WTC11 (cell line): ENCODE data around the gene ABR. TPM values are rescaled to one million over a fixed set of nuclear protein-coding genes. Genes with fewer than 3 reads are reported as not detected.

Source experiments
- ATAC-seq: fragments of 200-7000 bp; cut with Tn5 transposase; 2 replicates; pipeline ENCODE4 v1.10.0; 2021; ENCODE audit warnings: mild to moderate bottlenecking, moderate library complexity
- CTCF ChIA-PET: fragments of 300-600 bp; sonication (Branson Sonifier 250); formaldehyde crosslinking; loops from one replicate; lab custom pipeline; 2021; ENCODE audit warnings: antibody characterized with exemption; lab: Charles Lee
- POLR2A ChIA-PET: fragments of 350-600 bp; sonication (Branson Sonifier 250); formaldehyde crosslinking; loops from one replicate; lab custom pipeline; 2021; ENCODE audit warnings: antibody characterized with exemption; lab: Charles Lee
- DNase-seq: peaks from one replicate; pipeline ENCODE4 v3.0.0; 2021; ENCODE audit warnings: low spot score
- H3K27ac Mint-ChIP-seq: 2 replicates; pipeline ENCODE4 v1.8.0; 2021; ENCODE audit warnings: mixed read lengths
- H3K27me3 Mint-ChIP-seq: 2 replicates; pipeline ENCODE4 v1.8.0; 2021; ENCODE audit warnings: low read depth, mild to moderate bottlenecking, moderate library complexity, mixed read lengths
- H3K36me3 Mint-ChIP-seq: 2 replicates; pipeline ENCODE4 v1.8.0; 2021; ENCODE audit warnings: mixed read lengths
- H3K4me1 Mint-ChIP-seq: 2 replicates; pipeline ENCODE4 v1.8.0; 2022; ENCODE audit warnings: mixed read lengths
- H3K4me3 Mint-ChIP-seq: 2 replicates; pipeline ENCODE4 v1.8.0; 2021; ENCODE audit warnings: mild to moderate bottlenecking, moderate library complexity, mixed read lengths
- H3K9me3 Mint-ChIP-seq: 2 replicates; pipeline ENCODE4 v1.8.0; 2021; ENCODE audit warnings: mixed read lengths
- ATF1 ChIP-seq: sonication (generic); formaldehyde crosslinking; IDR thresholded peaks from 2 replicates; pipeline ENCODE4 v1.8.1; 2023; ENCODE audit warnings: mild to moderate bottlenecking, moderate library complexity, missing genetic modification reagents
- EMX1 ChIP-seq: fragments of 250-450 bp; sonication (Bioruptor Pico); IDR thresholded peaks from 2 replicates; pipeline ENCODE4 v1.8.0; 2021; ENCODE audit warnings: mild to moderate bottlenecking
- FOXK1 ChIP-seq: sonication (generic); formaldehyde crosslinking; IDR thresholded peaks from 2 replicates; pipeline ENCODE4 v1.8.0; 2022; ENCODE audit warnings: mild to moderate bottlenecking, moderate library complexity, missing genetic modification reagents
- HMGA2 ChIP-seq: fragments of 250-450 bp; sonication (Bioruptor Pico); IDR thresholded peaks from 2 replicates; pipeline ENCODE4 v1.4.0; 2021; ENCODE audit warnings: mild to moderate bottlenecking, moderate library complexity
- JUN ChIP-seq: sonication (generic); formaldehyde crosslinking; IDR thresholded peaks from 2 replicates; pipeline ENCODE4 v1.8.0; 2023; ENCODE audit warnings: mild to moderate bottlenecking, missing genetic modification reagents
- KAT7 ChIP-seq: sonication (generic); formaldehyde crosslinking; IDR thresholded peaks from 2 replicates; pipeline ENCODE4 v1.8.1; 2023; ENCODE audit warnings: missing genetic modification reagents, mild to moderate bottlenecking, borderline replicate concordance
- MXD4 ChIP-seq: fragments of 250-450 bp; sonication (Bioruptor Pico); IDR thresholded peaks from 2 replicates; pipeline ENCODE4 v1.8.0; 2021; ENCODE audit warnings: mild to moderate bottlenecking, moderate library complexity, borderline replicate concordance
- NFE2L1 ChIP-seq: sonication (generic); formaldehyde crosslinking; IDR thresholded peaks from 2 replicates; pipeline ENCODE4 v1.8.1; 2023; ENCODE audit warnings: missing genetic modification reagents
- NR2C2 ChIP-seq: sonication (generic); formaldehyde crosslinking; IDR thresholded peaks from 2 replicates; pipeline ENCODE4 v1.8.0; 2022; ENCODE audit warnings: mild to moderate bottlenecking, missing genetic modification reagents
- OVOL2 ChIP-seq: fragments of 250-450 bp; sonication (Bioruptor Pico); IDR thresholded peaks from 2 replicates; pipeline ENCODE4 v1.9.0; 2021; ENCODE audit warnings: mild to moderate bottlenecking, borderline replicate concordance
- SOX15 ChIP-seq: fragments of 250-450 bp; sonication (Bioruptor Pico); IDR thresholded peaks from 2 replicates; pipeline ENCODE4 v1.9.0; 2021; ENCODE audit warnings: mild to moderate bottlenecking
- ZBTB21 ChIP-seq: sonication (generic); formaldehyde crosslinking; IDR thresholded peaks from 2 replicates; pipeline ENCODE4 v1.8.1; 2023; ENCODE audit warnings: mild to moderate bottlenecking, missing genetic modification reagents, borderline replicate concordance
- ZNF121 ChIP-seq: sonication (generic); formaldehyde crosslinking; IDR thresholded peaks from 2 replicates; pipeline ENCODE4 v1.8.0; 2023; ENCODE audit warnings: missing genetic modification reagents
- ZNF138 ChIP-seq: sonication (generic); formaldehyde crosslinking; conservative IDR thresholded peaks from 2 replicates; pipeline ENCODE4 v1.8.1; 2022; ENCODE audit warnings: mild to moderate bottlenecking, moderate library complexity, missing genetic modification reagents
- total RNA-seq: library from RNA; stranded (reverse); gene quantifications from 3 replicates; pipeline ENCODE4 v1.2.3, GENCODE V29; 2021
- TF ChIP-seq, protein P1 (sequence below): sonication (generic); formaldehyde crosslinking; IDR thresholded peaks from 2 replicates; pipeline ENCODE4 v1.8.1; 2022; ENCODE audit warnings: mild to moderate bottlenecking, moderate library complexity, missing genetic modification reagents
- TF ChIP-seq, protein P2 (sequence below): sonication (generic); formaldehyde crosslinking; IDR thresholded peaks from 2 replicates; pipeline ENCODE4 v1.8.1; 2023; ENCODE audit warnings: mild to moderate bottlenecking, missing genetic modification reagents, moderate library complexity
- TF ChIP-seq, protein P3 (sequence below): sonication (generic); formaldehyde crosslinking; IDR thresholded peaks from 2 replicates; pipeline ENCODE4 v1.8.0; 2023; ENCODE audit warnings: missing genetic modification reagents, mild to moderate bottlenecking, borderline replicate concordance
- TF ChIP-seq, protein P4 (sequence below): sonication (generic); formaldehyde crosslinking; IDR thresholded peaks from 2 replicates; pipeline ENCODE4 v1.8.1; 2023; ENCODE audit warnings: mild to moderate bottlenecking, moderate library complexity, missing genetic modification reagents
- TF ChIP-seq, protein P5 (sequence below): sonication (generic); formaldehyde crosslinking; conservative IDR thresholded peaks from 2 replicates; pipeline ENCODE4 v1.8.1; 2023; ENCODE audit warnings: mild to moderate bottlenecking, low read depth, missing genetic modification reagents, moderate library complexity

ABR gene
- total RNA-seq, 1 experiment from 2014 or later = 38.0 TPM

DNA sequence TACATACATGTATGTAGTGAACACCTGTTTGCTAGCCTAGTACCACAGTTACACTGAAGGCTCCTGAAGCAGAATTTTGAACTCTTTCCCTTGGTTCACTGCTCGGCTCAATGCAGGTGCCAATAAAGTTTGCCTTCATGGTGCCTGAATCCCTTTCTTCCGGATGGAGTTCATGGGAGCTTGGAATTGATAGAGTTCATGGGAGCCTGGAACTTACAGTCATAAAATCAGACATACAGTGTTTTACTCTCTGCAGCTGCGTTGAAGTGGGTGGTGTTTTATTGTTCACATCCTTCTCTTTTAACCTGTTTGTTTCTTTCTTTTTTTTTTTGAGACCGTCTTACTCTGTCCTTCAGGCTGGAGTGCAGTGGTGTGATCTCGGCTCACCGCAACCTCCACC lies 29.2 kb upstream of the ABR start:
- no peak for TF ChIP-seq ZBTB21 (CRISPR knock-in tag)
- TF ChIP-seq FOXK1 (CRISPR knock-in tag) = no peak
- no peak for TF ChIP-seq KAT7
- TF ChIP-seq ZNF138 = no peak
- no peak for TF ChIP-seq NR2C2 (CRISPR knock-in tag)
- TF ChIP-seq, protein P1, sequence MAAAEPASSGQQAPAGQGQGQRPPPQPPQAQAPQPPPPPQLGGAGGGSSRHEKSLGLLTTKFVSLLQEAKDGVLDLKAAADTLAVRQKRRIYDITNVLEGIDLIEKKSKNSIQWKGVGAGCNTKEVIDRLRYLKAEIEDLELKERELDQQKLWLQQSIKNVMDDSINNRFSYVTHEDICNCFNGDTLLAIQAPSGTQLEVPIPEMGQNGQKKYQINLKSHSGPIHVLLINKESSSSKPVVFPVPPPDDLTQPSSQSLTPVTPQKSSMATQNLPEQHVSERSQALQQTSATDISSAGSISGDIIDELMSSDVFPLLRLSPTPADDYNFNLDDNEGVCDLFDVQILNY = no peak
- TF ChIP-seq OVOL2 (CRISPR knock-in tag) = no peak
- TF ChIP-seq MXD4 = no peak
- no peak for TF ChIP-seq EMX1 (CRISPR knock-in tag)
- TF ChIP-seq NFE2L1 (CRISPR knock-in tag) = no peak
- TF ChIP-seq ZNF121 = no peak
- TF ChIP-seq, protein P2, sequence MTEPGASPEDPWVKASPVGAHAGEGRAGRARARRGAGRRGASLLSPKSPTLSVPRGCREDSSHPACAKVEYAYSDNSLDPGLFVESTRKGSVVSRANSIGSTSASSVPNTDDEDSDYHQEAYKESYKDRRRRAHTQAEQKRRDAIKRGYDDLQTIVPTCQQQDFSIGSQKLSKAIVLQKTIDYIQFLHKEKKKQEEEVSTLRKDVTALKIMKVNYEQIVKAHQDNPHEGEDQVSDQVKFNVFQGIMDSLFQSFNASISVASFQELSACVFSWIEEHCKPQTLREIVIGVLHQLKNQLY (CRISPR knock-in tag) = no peak
- no peak for TF ChIP-seq SOX15 (CRISPR knock-in tag)
- no peak for TF ChIP-seq JUN (CRISPR knock-in tag)
- TF ChIP-seq, protein P3, sequence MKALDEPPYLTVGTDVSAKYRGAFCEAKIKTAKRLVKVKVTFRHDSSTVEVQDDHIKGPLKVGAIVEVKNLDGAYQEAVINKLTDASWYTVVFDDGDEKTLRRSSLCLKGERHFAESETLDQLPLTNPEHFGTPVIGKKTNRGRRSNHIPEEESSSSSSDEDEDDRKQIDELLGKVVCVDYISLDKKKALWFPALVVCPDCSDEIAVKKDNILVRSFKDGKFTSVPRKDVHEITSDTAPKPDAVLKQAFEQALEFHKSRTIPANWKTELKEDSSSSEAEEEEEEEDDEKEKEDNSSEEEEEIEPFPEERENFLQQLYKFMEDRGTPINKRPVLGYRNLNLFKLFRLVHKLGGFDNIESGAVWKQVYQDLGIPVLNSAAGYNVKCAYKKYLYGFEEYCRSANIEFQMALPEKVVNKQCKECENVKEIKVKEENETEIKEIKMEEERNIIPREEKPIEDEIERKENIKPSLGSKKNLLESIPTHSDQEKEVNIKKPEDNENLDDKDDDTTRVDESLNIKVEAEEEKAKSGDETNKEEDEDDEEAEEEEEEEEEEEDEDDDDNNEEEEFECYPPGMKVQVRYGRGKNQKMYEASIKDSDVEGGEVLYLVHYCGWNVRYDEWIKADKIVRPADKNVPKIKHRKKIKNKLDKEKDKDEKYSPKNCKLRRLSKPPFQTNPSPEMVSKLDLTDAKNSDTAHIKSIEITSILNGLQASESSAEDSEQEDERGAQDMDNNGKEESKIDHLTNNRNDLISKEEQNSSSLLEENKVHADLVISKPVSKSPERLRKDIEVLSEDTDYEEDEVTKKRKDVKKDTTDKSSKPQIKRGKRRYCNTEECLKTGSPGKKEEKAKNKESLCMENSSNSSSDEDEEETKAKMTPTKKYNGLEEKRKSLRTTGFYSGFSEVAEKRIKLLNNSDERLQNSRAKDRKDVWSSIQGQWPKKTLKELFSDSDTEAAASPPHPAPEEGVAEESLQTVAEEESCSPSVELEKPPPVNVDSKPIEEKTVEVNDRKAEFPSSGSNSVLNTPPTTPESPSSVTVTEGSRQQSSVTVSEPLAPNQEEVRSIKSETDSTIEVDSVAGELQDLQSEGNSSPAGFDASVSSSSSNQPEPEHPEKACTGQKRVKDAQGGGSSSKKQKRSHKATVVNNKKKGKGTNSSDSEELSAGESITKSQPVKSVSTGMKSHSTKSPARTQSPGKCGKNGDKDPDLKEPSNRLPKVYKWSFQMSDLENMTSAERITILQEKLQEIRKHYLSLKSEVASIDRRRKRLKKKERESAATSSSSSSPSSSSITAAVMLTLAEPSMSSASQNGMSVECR = no peak
- no peak for TF ChIP-seq ATF1 (CRISPR knock-in tag)
- TF ChIP-seq, protein P4, sequence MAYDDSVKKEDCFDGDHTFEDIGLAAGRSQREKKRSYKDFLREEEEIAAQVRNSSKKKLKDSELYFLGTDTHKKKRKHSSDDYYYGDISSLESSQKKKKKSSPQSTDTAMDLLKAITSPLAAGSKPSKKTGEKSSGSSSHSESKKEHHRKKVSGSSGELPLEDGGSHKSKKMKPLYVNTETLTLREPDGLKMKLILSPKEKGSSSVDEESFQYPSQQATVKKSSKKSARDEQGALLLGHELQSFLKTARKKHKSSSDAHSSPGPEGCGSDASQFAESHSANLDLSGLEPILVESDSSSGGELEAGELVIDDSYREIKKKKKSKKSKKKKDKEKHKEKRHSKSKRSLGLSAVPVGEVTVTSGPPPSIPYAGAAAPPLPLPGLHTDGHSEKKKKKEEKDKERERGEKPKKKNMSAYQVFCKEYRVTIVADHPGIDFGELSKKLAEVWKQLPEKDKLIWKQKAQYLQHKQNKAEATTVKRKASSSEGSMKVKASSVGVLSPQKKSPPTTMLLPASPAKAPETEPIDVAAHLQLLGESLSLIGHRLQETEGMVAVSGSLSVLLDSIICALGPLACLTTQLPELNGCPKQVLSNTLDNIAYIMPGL (CRISPR knock-in tag) = no peak
- no peak for TF ChIP-seq HMGA2 (CRISPR knock-in tag)
- TF ChIP-seq, protein P5, sequence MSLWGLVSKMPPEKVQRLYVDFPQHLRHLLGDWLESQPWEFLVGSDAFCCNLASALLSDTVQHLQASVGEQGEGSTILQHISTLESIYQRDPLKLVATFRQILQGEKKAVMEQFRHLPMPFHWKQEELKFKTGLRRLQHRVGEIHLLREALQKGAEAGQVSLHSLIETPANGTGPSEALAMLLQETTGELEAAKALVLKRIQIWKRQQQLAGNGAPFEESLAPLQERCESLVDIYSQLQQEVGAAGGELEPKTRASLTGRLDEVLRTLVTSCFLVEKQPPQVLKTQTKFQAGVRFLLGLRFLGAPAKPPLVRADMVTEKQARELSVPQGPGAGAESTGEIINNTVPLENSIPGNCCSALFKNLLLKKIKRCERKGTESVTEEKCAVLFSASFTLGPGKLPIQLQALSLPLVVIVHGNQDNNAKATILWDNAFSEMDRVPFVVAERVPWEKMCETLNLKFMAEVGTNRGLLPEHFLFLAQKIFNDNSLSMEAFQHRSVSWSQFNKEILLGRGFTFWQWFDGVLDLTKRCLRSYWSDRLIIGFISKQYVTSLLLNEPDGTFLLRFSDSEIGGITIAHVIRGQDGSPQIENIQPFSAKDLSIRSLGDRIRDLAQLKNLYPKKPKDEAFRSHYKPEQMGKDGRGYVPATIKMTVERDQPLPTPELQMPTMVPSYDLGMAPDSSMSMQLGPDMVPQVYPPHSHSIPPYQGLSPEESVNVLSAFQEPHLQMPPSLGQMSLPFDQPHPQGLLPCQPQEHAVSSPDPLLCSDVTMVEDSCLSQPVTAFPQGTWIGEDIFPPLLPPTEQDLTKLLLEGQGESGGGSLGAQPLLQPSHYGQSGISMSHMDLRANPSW (CRISPR knock-in tag) = no peak
- no peak for ATAC-seq
- CTCF ChIA-PET = no interaction called here
- no peaks in the 10 kb centered on the region for H3K36me3 Mint-ChIP-seq
- no peak overlapping the region; the same call in 1 of the 2 replicates for H3K27ac Mint-ChIP-seq
- POLR2A ChIA-PET = no interaction called here
- no peak overlapping the region for H3K4me3 Mint-ChIP-seq
- H3K4me1 Mint-ChIP-seq = no peaks in the 10 kb centered on the region
- DNase-seq = no peak
- H3K9me3 Mint-ChIP-seq = no peaks in the 10 kb centered on the region
- peaks cover 4% of the 10 kb centered on the region for H3K27me3 Mint-ChIP-seq
